Neural progenitor cell (in vitro differentiated cells): ENCODE results near the gene DDX23. TPM values are rescaled to one million over a fixed set of nuclear protein-coding genes. Genes with fewer than 3 reads are reported as not detected.
A peak's percentile ranks its signal among the peaks of the same experiment; 100 is the strongest.

Experiments used
- DNase-seq: peaks from one replicate; pipeline ENCODE4 v3.0.0-alpha.2; 2016; ENCODE audit warnings: low spot score
- H2AFZ ChIP-seq: fragments of 200-600 bp; sonication (generic); replicated peaks from 2 replicates; pipeline ENCODE4 v1.6.1; 2016; ENCODE audit warnings: antibody characterized with exemption
- H3F3A ChIP-seq: fragments of 200-600 bp; sonication (generic); 2 replicates; pipeline ENCODE4 v1.6.1; 2016; ENCODE audit warnings: antibody characterized with exemption, low read depth
- H3K27ac ChIP-seq: fragments of 200-600 bp; sonication (generic); 2 replicates; pipeline ENCODE4 v1.5.1; 2016; ENCODE audit warnings: mild to moderate bottlenecking
- H3K27me3 ChIP-seq: fragments of 200-600 bp; sonication (generic); 2 replicates; pipeline ENCODE4 v1.6.1; 2016; ENCODE audit warnings: mild to moderate bottlenecking, moderate library complexity
- H3K36me3 ChIP-seq: fragments of 200-600 bp; sonication (generic); 2 replicates; pipeline ENCODE4 v1.5.1; 2016
- H3K4me1 ChIP-seq: fragments of 200-600 bp; sonication (generic); 2 replicates; pipeline ENCODE4 v1.6.1; 2016; ENCODE audit warnings: mixed run types
- H3K4me2 ChIP-seq: fragments of 200-600 bp; sonication (generic); 2 replicates; pipeline ENCODE4 v1.6.1; 2016
- H3K4me3 ChIP-seq: fragments of 200-600 bp; sonication (generic); 2 replicates; pipeline ENCODE4 v1.5.1; 2016
- H3K79me2 ChIP-seq: fragments of 200-600 bp; sonication (generic); 2 replicates; pipeline ENCODE4 v1.6.1; 2016; ENCODE audit warnings: low read depth
- H3K9ac ChIP-seq: fragments of 200-600 bp; sonication (generic); 2 replicates; pipeline ENCODE4 v1.6.1; 2016
- H3K9me3 ChIP-seq: fragments of 200-600 bp; sonication (generic); 2 replicates; pipeline ENCODE4 v1.5.1; 2016; ENCODE audit warnings: low read depth
- H4K20me1 ChIP-seq: fragments of 200-600 bp; sonication (generic); 2 replicates; pipeline ENCODE4 v1.6.1; 2016; ENCODE audit warnings: low read depth
- H3K27ac Mint-ChIP-seq: 3 replicates; pipeline ENCODE4 v1.8.0; 2021; ENCODE audit warnings: mixed read lengths
- H3K27me3 Mint-ChIP-seq: 2 replicates; pipeline ENCODE4 v1.8.0; 2022; ENCODE audit warnings: low read depth, mild to moderate bottlenecking, inconsistent platforms, moderate library complexity, mixed read lengths; ENCODE audit not compliant: insufficient read depth
- H3K36me3 Mint-ChIP-seq: 3 replicates; pipeline ENCODE4 v1.8.0; 2021; ENCODE audit warnings: mixed read lengths
- H3K4me1 Mint-ChIP-seq: 3 replicates; pipeline ENCODE4 v1.8.0; 2021; ENCODE audit warnings: mixed read lengths
- H3K4me3 Mint-ChIP-seq: 3 replicates; pipeline ENCODE4 v1.8.0; 2021; ENCODE audit warnings: mild to moderate bottlenecking, moderate library complexity, mixed read lengths
- H3K9me3 Mint-ChIP-seq: 3 replicates; pipeline ENCODE4 v1.8.0; 2020; ENCODE audit warnings: mixed read lengths
- EZH2 ChIP-seq: fragments of 200-600 bp; sonication (generic); IDR thresholded peaks from 2 replicates; pipeline ENCODE4 v1.6.1; 2017; ENCODE audit warnings: antibody characterized with exemption, mild to moderate bottlenecking, moderate library complexity
- EZH2phosphoT487 ChIP-seq: fragments of 200-600 bp; sonication (generic); IDR thresholded peaks from 2 replicates; pipeline ENCODE4 v1.6.1; 2017; ENCODE audit warnings: antibody characterized with exemption
- total RNA-seq: library from RNA; depleted of rRNA; stranded (reverse); fragments of >200 nt; gene quantifications from 2 replicates; pipeline ENCODE4 v1.2.3, GENCODE V29; 2015; ENCODE audit warnings: low replicate concordance
- TF ChIP-seq, protein P1 (sequence below): fragments of 200-600 bp; sonication (generic); IDR thresholded peaks from 2 replicates; pipeline ENCODE4 v1.5.1; 2017; ENCODE audit warnings: antibody characterized with exemption, mild to moderate bottlenecking

DDX23 gene
- total RNA-seq, 1 donor from 2014 or later = 109 TPM

DNA sequence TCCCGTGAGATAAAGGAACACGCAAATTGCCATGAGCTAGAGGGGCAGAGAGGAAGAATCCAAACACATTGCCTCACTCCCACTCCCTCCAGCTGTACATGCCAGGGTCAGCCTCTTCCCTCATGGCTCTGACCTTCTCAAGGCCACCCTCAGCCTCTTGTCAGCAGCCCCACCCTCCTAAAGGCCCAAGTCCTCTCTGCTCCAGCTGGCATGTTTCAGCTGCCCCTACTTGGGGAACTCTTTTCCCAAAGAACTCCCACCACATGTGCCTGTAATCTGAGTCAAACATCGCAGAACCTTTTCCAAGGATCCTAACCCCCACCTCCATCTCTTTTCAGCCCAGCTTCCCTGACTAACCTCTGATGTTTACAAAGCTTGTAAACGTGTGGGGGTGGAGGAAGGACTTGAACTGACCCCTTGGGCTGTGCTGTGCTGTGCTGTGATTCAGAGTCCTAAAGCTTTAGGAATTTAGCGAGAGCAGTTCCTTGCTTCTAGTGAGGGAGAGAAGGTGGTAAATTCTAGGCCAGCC lies 41.0 kb downstream of the DDX23 start:
- no peaks in the 10 kb centered on the region for H3K9me3 ChIP-seq
- DNase-seq = no peak
- peaks cover under 1% of the 10 kb centered on the region for H3K27me3 ChIP-seq
- no peak overlapping the region for H3K27ac ChIP-seq
- H2AFZ ChIP-seq = no peak overlapping the region
- H3K27me3 Mint-ChIP-seq = peaks cover 12% of the 10 kb centered on the region
- H3K4me1 ChIP-seq = peaks cover 18% of the 10 kb centered on the region
- no peaks in the 10 kb centered on the region for H4K20me1 ChIP-seq
- no peak overlapping the region for H3K9ac ChIP-seq
- H3F3A ChIP-seq = peaks cover 22% of the 10 kb centered on the region
- H3K79me2 ChIP-seq = no peaks in the 10 kb centered on the region
- peaks cover 37% of the 10 kb centered on the region for H3K4me1 Mint-ChIP-seq
- no peak overlapping the region for H3K4me3 ChIP-seq
- H3K4me3 Mint-ChIP-seq = no peak overlapping the region
- H3K27ac Mint-ChIP-seq = peak overlapping the region; percentile 67
- no peaks in the 10 kb centered on the region for H3K9me3 Mint-ChIP-seq
- H3K4me2 ChIP-seq = no peak overlapping the region
- no peaks in the 10 kb centered on the region for H3K36me3 Mint-ChIP-seq
- TF ChIP-seq, protein P1, sequence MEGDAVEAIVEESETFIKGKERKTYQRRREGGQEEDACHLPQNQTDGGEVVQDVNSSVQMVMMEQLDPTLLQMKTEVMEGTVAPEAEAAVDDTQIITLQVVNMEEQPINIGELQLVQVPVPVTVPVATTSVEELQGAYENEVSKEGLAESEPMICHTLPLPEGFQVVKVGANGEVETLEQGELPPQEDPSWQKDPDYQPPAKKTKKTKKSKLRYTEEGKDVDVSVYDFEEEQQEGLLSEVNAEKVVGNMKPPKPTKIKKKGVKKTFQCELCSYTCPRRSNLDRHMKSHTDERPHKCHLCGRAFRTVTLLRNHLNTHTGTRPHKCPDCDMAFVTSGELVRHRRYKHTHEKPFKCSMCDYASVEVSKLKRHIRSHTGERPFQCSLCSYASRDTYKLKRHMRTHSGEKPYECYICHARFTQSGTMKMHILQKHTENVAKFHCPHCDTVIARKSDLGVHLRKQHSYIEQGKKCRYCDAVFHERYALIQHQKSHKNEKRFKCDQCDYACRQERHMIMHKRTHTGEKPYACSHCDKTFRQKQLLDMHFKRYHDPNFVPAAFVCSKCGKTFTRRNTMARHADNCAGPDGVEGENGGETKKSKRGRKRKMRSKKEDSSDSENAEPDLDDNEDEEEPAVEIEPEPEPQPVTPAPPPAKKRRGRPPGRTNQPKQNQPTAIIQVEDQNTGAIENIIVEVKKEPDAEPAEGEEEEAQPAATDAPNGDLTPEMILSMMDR = no peak
- TF ChIP-seq EZH2 = no peak
- no peaks in the 10 kb centered on the region for H3K36me3 ChIP-seq

DNA sequence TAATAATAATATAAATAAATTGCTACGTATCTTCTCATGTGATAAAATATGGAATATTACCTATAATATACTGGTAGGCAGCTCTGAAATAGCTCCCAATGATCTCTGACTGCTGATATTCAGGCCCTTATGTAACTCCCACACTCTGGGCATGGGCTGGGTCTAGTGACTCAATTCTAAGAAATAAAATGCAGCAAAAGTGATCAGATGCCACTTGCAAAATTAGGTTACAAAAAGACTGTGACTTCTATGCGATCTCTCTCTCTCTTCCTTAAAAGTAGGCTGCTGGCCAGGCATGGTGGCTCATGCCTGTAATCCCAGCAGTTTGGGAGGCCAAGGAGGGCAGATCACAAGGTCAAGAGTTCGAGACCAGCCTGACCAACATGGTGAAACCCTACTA lies 44.0 kb downstream of the DDX23 start:
- Mint-ChIP-seq H3K4me1 (peaks cover 24% of the 10 kb centered on the region), H3K27me3 (peaks cover 10% of the 10 kb centered on the region), H3K27ac (peak overlapping the region; percentile 73), H3K36me3 (no peaks in the 10 kb centered on the region), H3K9me3 (no peaks in the 10 kb centered on the region), H3K4me3 (no peak overlapping the region)
- Histone ChIP-seq H3K27ac (no peak overlapping the region), H2AFZ (no peak overlapping the region), H3K4me3 (no peak overlapping the region), H3K79me2 (no peaks in the 10 kb centered on the region), H3K27me3 (no peaks in the 10 kb centered on the region), H3K4me1 (peaks cover 8% of the 10 kb centered on the region), H3K9me3 (no peaks in the 10 kb centered on the region), H3K36me3 (no peaks in the 10 kb centered on the region), H3F3A (peaks cover 2% of the 10 kb centered on the region), H4K20me1 (no peaks in the 10 kb centered on the region), H3K9ac (no peak overlapping the region), H3K4me2 (no peak overlapping the region)
- DNase-seq = no peak
- TF ChIP-seq EZH2 = no peak
- TF ChIP-seq, protein P1 = no peak

DNA sequence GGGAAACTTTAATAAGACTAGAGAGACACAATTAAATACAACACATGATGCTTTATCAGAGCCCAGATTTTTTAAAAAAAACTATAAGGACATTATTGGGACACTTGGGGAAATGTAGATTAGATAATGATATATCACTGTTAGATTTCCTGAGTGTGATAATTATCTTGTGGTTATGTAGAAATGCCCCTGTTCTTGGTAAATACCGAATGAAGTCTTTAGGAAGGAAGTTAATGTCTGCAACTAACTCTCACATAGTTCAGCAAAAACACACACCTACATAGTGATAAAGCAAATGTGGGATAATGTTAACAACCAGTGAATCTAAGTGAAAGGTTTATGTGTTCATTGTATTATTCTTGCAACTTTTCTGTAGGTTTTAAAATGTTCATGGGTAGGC lies 48.3 kb downstream of the DDX23 start:
- Histone ChIP-seq H4K20me1 (no peaks in the 10 kb centered on the region), H3K4me3 (no peak overlapping the region), H3K36me3 (no peaks in the 10 kb centered on the region), H3K27me3 (no peaks in the 10 kb centered on the region), H3K4me1 (no peaks in the 10 kb centered on the region), H3K9me3 (no peaks in the 10 kb centered on the region), H3K27ac (no peak overlapping the region), H3K79me2 (no peaks in the 10 kb centered on the region), H3K4me2 (no peak overlapping the region), H3F3A (no peaks in the 10 kb centered on the region), H3K9ac (no peak overlapping the region), H2AFZ (no peak overlapping the region)
- no peak overlapping the region for H3K27ac Mint-ChIP-seq
- TF ChIP-seq, protein P1 = no peak
- TF ChIP-seq EZH2phosphoT487 (no peak), EZH2 (no peak)
- DNase-seq = no peak
- H3K36me3 Mint-ChIP-seq = no peaks in the 10 kb centered on the region
- H3K9me3 Mint-ChIP-seq = no peaks in the 10 kb centered on the region
- H3K4me1 Mint-ChIP-seq = peaks cover 4% of the 10 kb centered on the region
- H3K27me3 Mint-ChIP-seq = peaks cover 2% of the 10 kb centered on the region
- H3K4me3 Mint-ChIP-seq = no peak overlapping the region
